ENCODE data around the gene OR2W1.

OR2W1 gene

DNA sequence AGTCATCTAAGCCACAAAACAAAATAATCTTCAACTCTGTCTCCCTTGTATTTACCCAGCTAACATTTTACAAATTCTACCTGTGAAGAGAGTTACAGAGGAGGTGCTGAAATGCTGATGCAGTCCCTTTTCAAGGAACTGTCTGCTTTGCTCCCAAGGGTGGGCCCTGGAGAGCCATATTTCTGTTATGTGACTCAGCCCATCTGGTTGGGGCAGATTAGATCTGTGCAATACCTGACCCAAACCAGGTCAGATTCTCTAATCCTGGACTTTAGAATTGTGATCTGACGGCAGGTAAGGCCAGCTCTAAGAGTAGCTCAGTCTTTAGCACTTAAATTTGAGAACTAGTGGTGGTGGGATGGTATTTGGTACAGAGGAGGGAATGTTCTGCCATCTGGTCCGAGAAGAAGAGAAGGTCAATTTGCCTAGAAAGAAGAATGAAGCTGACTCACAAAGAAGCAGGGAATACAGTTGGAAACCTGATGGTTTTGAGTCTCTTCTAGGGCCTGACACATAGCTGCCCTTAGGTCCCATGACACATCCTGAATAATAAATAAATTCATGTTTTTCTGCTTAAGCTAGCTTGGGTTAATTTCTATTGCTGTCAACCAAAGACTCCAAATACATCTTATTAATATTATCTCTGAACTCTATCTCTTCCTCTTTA, 48.0 kb downstream of the OR2W1 start:
- no peak for DNase-seq (ENCODE audit: low read depth, low spot score)

DNA sequence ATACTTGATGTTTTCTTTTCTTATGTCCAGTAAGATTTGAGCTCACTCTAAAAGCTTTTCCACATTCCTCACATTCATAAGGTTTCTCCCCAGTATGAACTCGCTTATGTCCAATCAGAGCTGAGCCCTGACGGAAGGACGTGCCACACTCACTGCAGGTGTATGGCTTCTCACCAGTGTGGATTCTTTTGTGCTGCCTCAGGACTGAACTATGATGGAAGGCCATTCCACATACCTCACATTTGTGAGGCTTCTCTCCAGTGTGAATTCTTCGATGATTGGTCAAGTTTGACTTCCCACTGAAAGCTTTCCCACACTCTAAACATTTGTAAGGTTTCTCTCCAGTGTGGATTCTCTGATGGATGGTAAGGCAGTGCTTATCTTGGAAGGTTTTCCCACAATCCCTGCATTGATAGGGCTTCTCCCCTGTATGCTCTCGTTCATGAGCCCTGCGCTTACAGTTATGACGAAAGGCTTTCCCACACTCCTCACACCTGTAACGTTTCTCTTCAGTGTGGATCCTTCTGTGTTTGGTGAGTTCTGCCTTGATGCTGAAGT, 49.8 kb downstream of the OR2W1 start:
- no peak for DNase-seq (ENCODE audit: low read depth, low spot score)

Measured in ELF-1 (cell line).